ENCODE results near the gene CLEC4G.

CLEC4G gene

GRCh38 chr19:7690779-7691258 lies 41.1 kb downstream of the CLEC4G start:
- DNase-seq = no peak

- DNase-seq = no peak
Observed at GRCh38 chr19:7689165-7689564, 42.7 kb downstream of the CLEC4G start.

- DNase-seq = no peak
Observed at GRCh38 chr19:7687177-7687576, 44.7 kb downstream of the CLEC4G start.

- no peak for DNase-seq
Observed at GRCh38 chr19:7685546-7686445, 46.1 kb downstream of the CLEC4G start.

- DNase-seq = no peak
Observed at GRCh38 chr19:7682175-7682855, 49.6 kb downstream of the CLEC4G start.

GRCh38 chr19:7681340-7682174 lies 50.4 kb downstream of the CLEC4G start:
- DNase-seq = peak; percentile 32

GRCh38 chr19:7680606-7681339 lies 51.1 kb downstream of the CLEC4G start, which contains the start of gene TRAPPC5:
Gene TRAPPC5 (plus strand): TSS chr19:7680833. CDS start chr19:7682254, 1,421 bp downstream.
- peak; percentile 77 for DNase-seq

- no peak for DNase-seq
Observed at GRCh38 chr19:7679771-7680605, 51.9 kb downstream of the CLEC4G start.

GRCh38 chr19:7678971-7679751 lies 52.7 kb downstream of the CLEC4G start:
- no peak for DNase-seq
